Measurements from ENCODE around the gene HELZ. TPM values are rescaled to one million over a fixed set of nuclear protein-coding genes. Genes with fewer than 3 reads are reported as not detected.
A peak's percentile ranks its signal among the peaks of the same experiment; 100 is the strongest.
"Not testable (repeated sequence)": the region's sequence is repeated elsewhere in the genome, so short reads cannot be mapped to it uniquely, and the experiment has no call there.

The HELZ gene
- polyA plus RNA-seq, 10 donors, result 15.4 to 28.5 (median 21.4) TPM

- DNase-seq, result no peak
Measured at GRCh38 chr17:67116045-67116575, 128.9 kb downstream of the HELZ start.

GRCh38 chr17:67115401-67115800, 129.6 kb downstream of the HELZ start:
- no peak for DNase-seq

- no peak for DNase-seq
Measured at GRCh38 chr17:67113486-67113885, 131.5 kb downstream of the HELZ start.

GRCh38 chr17:67111808-67112207, 133.2 kb downstream of the HELZ start:
- no peak for DNase-seq

- DNase-seq, result no peak
Measured at GRCh38 chr17:67111327-67111726, 133.7 kb downstream of the HELZ start.

GRCh38 chr17:67110619-67111018, 134.4 kb downstream of the HELZ start:
- DNase-seq, result no peak

- DNase-seq, result no peak
Measured at GRCh38 chr17:67109111-67109510, 135.9 kb downstream of the HELZ start.

- DNase-seq, result peak in 1 of 3 donors; percentile 26
Measured at GRCh38 chr17:67107811-67108775, 136.9 kb downstream of the HELZ start.

- no peak for DNase-seq
Measured at GRCh38 chr17:67107171-67107570, 137.8 kb downstream of the HELZ start.

- no peak for DNase-seq
Measured at GRCh38 chr17:67105213-67105612, 139.8 kb downstream of the HELZ start.

- DNase-seq, result not testable (repeated sequence)
Measured at GRCh38 chr17:67104641-67105040, 140.4 kb downstream of the HELZ start.

- DNase-seq, result no peak
Measured at GRCh38 chr17:67098006-67098405, 147.0 kb downstream of the HELZ start.

- no peak for DNase-seq
Measured at GRCh38 chr17:67096609-67097008, 148.4 kb downstream of the HELZ start.

- DNase-seq, result no peak
Measured at GRCh38 chr17:67095803-67096202, 149.2 kb downstream of the HELZ start.

- not testable (repeated sequence) for DNase-seq
Measured at GRCh38 chr17:67095291-67095690, 149.7 kb downstream of the HELZ start.

- no peak for DNase-seq
Measured at GRCh38 chr17:67093348-67093747, 151.6 kb downstream of the HELZ start.

- not testable (repeated sequence) for DNase-seq
Measured at GRCh38 chr17:67092710-67093109, 152.3 kb downstream of the HELZ start.

GRCh38 chr17:67092291-67092690, 152.7 kb downstream of the HELZ start:
- no peak for DNase-seq

- DNase-seq, result no peak
Measured at GRCh38 chr17:67090341-67090740, 154.7 kb downstream of the HELZ start.

GRCh38 chr17:67088639-67089038, 156.4 kb downstream of the HELZ start:
- DNase-seq, result no peak

- no peak for DNase-seq
Measured at GRCh38 chr17:67085406-67085805, 159.6 kb downstream of the HELZ start.

- no peak for DNase-seq
Measured at GRCh38 chr17:67082107-67082506, 162.9 kb downstream of the HELZ start.

- DNase-seq, result no peak
Measured at GRCh38 chr17:67080804-67081203, 164.2 kb downstream of the HELZ start.
